Smooth muscle cell of the brain vasculature (primary cell): ENCODE measurements around the gene APOBEC3B.
"Not testable (repeated sequence)": the region's sequence is repeated elsewhere in the genome, so short reads cannot be mapped to it uniquely, and the experiment has no call there.

Source experiments
- DNase-seq: peaks from one replicate; pipeline ENCODE4 v3.0.0-alpha.2; 2012; ENCODE audit warnings: low read depth, low spot score

Gene APOBEC3B

DNA sequence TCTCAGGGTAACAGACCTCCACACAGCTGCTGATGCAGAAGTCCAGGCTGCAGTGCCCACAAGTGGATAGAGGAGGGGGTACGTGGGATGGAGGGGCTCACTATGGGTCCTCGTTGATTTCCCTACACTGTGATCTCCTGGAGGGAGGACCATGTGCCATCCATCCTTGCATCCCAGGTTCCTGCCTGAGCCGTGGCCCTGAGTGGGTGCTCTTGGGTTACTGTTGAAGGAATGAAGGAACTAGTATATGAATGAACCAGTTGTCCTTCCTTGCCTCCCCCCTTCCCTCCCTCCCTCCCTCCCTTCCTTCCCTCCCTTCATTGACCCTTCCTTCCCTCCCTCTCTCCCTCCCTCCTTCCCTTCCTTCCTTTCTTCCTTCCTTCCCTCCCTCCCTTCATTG lies 15.4 kb downstream of the APOBEC3B start:
- DNase-seq = no peak

DNA sequence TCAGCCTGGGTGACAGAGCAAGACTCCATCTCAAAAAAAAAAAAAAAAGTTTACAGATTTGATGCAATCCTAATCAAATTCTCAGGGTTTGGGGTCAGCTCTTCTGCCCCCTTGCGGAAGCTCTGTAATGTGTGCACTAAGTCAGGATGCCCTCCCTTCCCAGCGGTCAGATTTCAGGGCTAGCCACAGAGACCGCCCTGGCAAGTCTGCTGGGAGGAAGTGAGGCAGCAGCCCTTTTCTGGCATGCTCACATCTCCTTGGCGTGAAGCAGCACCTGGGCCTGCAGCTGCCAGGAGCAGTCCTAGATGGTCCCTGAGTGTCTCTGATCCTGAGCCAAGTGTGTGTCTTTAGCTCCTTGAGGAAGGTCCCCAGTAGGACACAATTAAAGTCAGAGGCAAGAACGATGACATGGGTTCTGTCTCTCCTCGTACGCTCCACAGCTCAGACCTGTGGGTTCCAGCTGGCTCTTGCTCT lies 21.1 kb downstream of the APOBEC3B start:
- peak; percentile 69 for DNase-seq

GRCh38 chr22:39007177-39007576 lies 25.0 kb downstream of the APOBEC3B start:
- no peak for DNase-seq

DNA sequence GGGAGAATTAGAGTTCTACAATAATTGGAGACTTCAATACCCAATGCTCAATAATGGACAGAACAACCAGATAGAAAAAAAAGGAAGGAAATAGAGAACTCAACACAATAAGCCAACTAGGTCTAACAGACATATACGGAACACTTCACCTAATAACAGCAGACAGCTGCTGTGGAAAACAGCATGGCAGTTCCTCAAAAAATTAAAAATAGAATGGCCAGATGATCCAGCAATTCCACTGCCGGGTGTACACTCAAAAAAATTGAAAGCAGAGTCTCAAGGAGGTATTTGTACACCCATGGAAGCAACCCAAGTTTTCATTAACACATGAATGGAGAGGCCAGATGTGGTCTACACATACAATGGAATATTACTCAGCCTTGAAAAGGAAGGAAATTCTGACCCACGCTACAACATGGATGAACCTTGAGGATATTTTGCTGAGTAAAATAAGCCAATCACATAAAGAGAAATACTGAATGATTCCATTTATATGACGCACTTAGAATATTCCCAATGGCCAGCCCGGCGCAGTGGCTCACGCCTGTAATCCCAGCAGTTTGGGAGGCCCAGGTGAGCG lies 26.2 kb downstream of the APOBEC3B start:
- not testable (repeated sequence) for DNase-seq

- no peak for DNase-seq
Observed at GRCh38 chr22:39010946-39011345, 28.8 kb downstream of the APOBEC3B start.

DNA sequence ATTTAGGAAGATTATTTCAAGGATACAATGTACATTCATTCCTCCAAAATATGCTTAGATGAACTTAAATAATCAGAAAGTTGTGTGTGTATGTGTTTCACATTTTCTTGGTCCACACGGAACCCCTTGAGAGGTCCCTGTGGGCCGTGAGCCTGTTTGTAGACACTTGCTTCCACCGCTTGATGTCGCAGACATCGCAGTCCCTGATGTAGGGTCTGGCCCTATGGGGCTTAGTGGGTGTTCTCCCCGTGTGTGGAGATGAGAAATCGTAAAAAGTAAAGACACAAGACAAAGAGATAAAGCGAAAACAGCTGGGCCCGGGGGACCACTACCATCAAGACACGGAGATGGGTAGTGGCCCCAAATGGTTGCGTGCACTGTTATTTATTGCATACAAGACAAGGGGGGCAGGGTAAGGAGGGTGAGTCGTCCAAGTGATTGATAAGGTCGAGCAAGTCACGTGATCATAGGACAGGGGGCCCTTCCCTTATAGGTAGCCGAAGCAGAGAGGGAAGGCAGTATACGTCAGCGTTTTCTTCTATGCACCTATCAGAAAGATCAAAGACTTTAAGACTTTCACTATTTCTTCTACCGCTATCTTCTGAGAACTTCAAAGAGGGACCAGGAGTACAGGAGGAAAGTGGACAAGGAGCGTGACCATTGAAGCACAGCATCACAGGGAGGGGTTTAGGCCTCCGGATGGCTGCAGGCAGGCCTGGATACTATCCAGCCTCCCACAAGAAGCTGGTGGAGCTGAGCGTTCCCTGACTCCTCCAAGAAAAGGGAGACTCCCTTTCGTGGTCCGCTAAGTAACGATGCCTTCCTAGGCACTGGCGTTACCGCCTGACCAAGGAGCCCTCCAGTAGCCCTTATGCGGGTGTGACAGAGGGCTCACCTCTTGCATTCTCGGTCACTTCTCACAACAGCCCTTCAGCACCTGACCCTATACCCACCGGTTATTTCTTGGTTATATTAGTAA lies 30.7 kb downstream of the APOBEC3B start:
- DNase-seq = no peak

- not testable (repeated sequence) for DNase-seq
Observed at GRCh38 chr22:39013561-39013941, 31.4 kb downstream of the APOBEC3B start.

DNA sequence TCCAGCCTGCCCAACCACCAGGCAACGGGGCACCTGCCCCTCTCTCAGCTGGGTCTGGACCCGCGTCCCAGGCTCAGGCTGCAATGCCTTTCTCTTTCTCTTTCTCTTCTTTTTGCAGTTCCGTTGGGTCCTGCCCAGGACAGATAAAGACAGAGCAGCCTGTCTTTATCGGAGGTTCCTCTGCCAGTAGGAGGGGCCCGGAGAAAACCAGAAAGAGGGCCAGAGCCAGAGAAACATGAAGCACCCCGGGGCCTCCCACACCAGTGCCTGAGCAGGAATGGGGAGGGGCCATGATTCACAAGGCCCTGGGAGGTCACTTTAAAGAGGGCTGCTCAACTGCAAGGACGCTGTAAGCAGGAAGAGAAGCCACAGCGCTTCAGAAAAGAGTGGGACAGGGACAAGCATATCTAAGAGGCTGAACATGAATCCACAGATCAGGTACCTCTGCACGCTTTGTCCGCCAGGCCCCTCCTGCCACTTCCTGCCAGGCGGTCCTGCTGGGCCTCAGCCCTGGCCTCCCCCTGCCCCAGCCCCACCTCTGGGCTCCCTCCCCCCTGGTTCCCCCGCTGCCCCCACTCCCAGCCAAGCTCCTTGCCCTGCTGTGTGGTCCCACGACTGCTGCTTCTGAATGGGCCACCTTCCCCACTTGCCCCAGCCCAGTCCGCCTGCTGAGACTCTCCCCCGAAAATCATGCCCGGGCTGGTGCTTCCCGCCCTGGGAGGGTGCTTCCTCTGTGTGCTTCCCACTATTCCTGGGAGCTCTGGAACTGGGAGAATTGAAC lies 32.0 kb downstream of the APOBEC3B start, which contains the start of gene APOBEC3C:
Gene APOBEC3C (plus strand): TSS at position 316 of the 781 bp plus-strand sequence. CDS start 106 bp downstream, at position 422.
- DNase-seq = peak; percentile 57

GRCh38 chr22:39014723-39015121 lies 32.6 kb downstream of the APOBEC3B start:
- DNase-seq = not testable (repeated sequence)

DNA sequence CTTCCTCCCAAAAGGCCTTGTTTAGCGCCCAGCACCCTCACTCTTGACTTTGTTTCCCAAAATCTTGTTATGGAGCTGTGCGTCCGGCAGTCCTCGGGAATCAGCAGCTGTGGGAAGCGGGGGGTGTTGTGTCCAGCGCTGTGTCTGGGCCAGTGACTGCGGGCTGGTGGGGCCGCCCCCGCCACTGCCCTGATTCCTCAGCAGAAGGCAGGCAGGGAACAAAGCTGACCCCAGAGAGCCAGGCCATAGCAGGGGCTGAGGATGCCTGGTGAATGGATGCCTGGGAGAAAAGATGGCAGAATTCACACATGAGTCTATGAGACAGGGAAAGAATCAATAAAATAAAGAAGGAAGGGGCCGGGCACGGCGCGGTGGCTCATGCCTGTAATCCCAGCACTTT lies 34.4 kb downstream of the APOBEC3B start:
- DNase-seq = no peak

- no peak for DNase-seq
Observed at GRCh38 chr22:39017596-39018365, 35.6 kb downstream of the APOBEC3B start.

DNA sequence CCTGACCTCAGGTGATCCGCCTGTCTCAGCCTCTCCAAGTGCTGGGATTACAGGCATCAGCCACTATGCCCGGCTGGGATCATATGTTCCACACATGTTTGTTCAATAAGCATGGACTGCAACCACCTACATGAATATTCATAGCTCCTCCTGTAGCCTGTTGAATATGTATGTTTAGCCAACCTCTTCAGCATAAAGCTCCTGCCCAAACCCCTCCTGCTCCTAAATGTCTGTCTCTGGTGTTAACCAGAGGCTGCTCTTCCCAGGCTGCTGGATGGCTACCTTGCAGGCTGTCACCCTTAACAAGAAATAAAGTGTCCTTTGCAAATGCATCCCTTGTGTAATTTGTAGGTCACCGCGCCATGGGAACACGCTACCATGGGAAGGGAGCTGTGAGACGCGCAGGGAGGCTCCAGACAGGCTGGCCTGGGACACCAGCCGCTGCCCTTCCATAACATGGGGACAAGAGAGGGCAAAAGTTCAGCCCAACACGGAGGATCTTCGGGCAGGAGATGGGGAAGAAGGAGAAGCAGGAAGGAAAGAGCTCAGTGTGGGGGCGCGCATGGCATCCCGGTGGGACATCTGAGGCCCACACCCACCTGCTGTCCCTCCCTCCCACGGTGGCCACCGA lies 38.0 kb downstream of the APOBEC3B start:
- DNase-seq = not testable (repeated sequence)

- no peak for DNase-seq
Observed at GRCh38 chr22:39021552-39022250, 39.6 kb downstream of the APOBEC3B start.

- DNase-seq = no peak
Observed at GRCh38 chr22:39024519-39025308, 42.6 kb downstream of the APOBEC3B start.

GRCh38 chr22:39026509-39027150 lies 44.5 kb downstream of the APOBEC3B start:
- DNase-seq = no peak

- DNase-seq = no peak
Observed at GRCh38 chr22:39027717-39028116, 45.6 kb downstream of the APOBEC3B start.

DNA sequence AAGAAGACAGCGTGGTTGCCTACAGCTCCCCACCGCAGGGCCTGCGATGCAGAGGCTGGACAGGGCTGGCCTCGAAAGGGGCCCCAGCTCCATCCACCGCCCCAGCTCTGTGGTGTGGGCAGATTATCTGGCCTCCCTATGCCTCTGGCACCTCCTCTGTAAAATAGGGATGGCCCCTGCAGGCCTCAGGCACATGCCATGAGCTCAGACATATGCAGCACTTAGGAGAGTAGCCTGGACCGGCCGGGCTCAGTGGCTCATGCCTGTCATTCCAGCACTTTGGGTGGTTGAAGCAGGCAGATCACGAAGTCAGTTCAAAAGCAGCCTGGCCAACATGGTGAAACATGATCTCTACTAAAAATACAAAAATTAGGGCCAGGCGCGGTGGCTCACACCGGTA lies 46.1 kb downstream of the APOBEC3B start:
- no peak for DNase-seq

DNA sequence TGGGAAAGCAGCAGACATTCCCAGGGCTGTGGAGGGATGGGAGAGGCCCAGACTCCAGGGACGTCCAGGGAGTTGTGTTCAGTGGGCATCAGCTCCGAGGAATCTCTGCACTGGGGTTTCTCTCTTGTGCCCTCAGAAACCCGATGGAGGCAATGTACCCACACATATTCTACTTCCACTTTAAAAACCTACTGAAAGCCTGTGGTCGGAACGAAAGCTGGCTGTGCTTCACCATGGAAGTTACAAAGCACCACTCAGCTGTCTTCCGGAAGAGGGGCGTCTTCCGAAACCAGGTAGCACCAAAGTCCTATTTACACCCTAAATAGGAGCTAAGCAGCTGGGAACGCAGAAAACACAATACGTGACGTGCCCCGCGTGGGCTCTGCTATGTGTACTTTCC lies 47.1 kb downstream of the APOBEC3B start:
- DNase-seq = no peak

DNA sequence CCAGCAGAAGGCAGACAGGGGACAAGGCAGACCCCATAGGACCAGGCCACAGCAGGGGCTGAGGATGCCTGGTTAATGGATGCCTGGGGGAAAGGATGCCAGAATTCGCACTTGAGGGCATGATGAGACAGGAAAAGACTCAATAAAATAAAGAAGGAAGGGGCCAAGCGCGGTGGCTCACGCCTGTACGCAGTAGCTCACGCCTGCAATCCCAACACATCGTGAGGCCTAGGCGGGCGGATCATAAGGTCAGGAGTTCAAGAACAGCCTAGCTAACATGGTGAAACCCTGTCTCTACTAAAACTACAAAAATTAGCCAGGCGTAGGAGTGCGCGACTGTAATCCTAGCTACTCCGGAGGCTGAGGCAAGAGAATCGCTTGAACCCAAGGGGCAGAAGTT lies 48.6 kb downstream of the APOBEC3B start:
- no peak for DNase-seq
